H9 (cell line): Measurements from ENCODE around the gene ADCY5. TPM values are rescaled to one million over a fixed set of nuclear protein-coding genes. Genes with fewer than 3 reads are reported as not detected.

Source experiments
- DNase-seq: peaks from one replicate; pipeline ENCODE4 v3.0.0-alpha.2; 2017
- H2AFZ ChIP-seq: one replicate; pipeline ENCODE4 v1.6.1; 2013; ENCODE audit warnings: mild to moderate bottlenecking, low read length, control low read depth, moderate library complexity
- H2AK5ac ChIP-seq: 2 replicates; pipeline ENCODE4 v1.6.1; 2013; ENCODE audit warnings: low read length, control low read depth, mixed read lengths; ENCODE audit not compliant: insufficient read length
- H2BK120ac ChIP-seq: one replicate; pipeline ENCODE4 v1.6.1; 2013; ENCODE audit warnings: low read depth, mild to moderate bottlenecking, low read length, control low read depth, inconsistent platforms; ENCODE audit not compliant: poor library complexity, severe bottlenecking
- H2BK12ac ChIP-seq: 2 replicates; pipeline ENCODE4 v1.6.1; 2013; ENCODE audit warnings: low read length, control low read depth, mixed read lengths, low read depth; ENCODE audit not compliant: insufficient read length
- H2BK15ac ChIP-seq: 2 replicates; pipeline ENCODE4 v1.6.1; 2013; ENCODE audit warnings: low read depth, low read length, control low read depth
- H2BK20ac ChIP-seq: one replicate; pipeline ENCODE4 v1.6.1; 2013; ENCODE audit warnings: low read depth, mild to moderate bottlenecking, low read length, control low read depth, inconsistent platforms; ENCODE audit not compliant: poor library complexity, severe bottlenecking
- H2BK5ac ChIP-seq: 2 replicates; pipeline ENCODE4 v1.6.1; 2013; ENCODE audit warnings: low read length, control low read depth, mixed read lengths; ENCODE audit not compliant: insufficient read length
- H3K14ac ChIP-seq: 2 replicates; pipeline ENCODE4 v1.6.1; 2013; ENCODE audit warnings: low read length, control low read depth; ENCODE audit not compliant: insufficient read depth
- H3K18ac ChIP-seq: 2 replicates; pipeline ENCODE4 v1.6.1; 2013; ENCODE audit warnings: low read depth, mild to moderate bottlenecking, mixed read lengths, low read length, control low read depth; ENCODE audit not compliant: insufficient read length
- H3K23ac ChIP-seq: 2 replicates; pipeline ENCODE4 v1.6.1; 2013; ENCODE audit warnings: low read length, control low read depth, mixed read lengths, low read depth; ENCODE audit not compliant: insufficient read length
- H3K23me2 ChIP-seq: 2 replicates; pipeline ENCODE4 v1.6.1; 2013; ENCODE audit warnings: low read depth, mild to moderate bottlenecking, mixed read lengths, low read length, control low read depth; ENCODE audit not compliant: insufficient read length, poor library complexity, severe bottlenecking
- H3K27ac ChIP-seq: 2 replicates; pipeline ENCODE4 v1.5.1; 2013; ENCODE audit warnings: low read length, control low read depth, mixed read lengths, low read depth; ENCODE audit not compliant: insufficient read length
- H3K27me3 ChIP-seq: 2 replicates; pipeline ENCODE4 v1.6.1; 2013; ENCODE audit warnings: low read length, control low read depth, inconsistent platforms; ENCODE audit not compliant: insufficient read depth
- H3K4ac ChIP-seq: 2 replicates; pipeline ENCODE4 v1.6.1; 2013; ENCODE audit warnings: low read depth, mild to moderate bottlenecking, control low read depth, inconsistent platforms, low read length, moderate library complexity
- H3K4me1 ChIP-seq: 2 replicates; pipeline ENCODE4 v1.6.1; 2013; ENCODE audit warnings: low read length, control low read depth, inconsistent platforms; ENCODE audit not compliant: insufficient read depth
- H3K4me2 ChIP-seq: 2 replicates; pipeline ENCODE4 v1.6.1; 2013; ENCODE audit warnings: low read length, control low read depth, mixed read lengths; ENCODE audit not compliant: insufficient read length, insufficient read depth
- H3K56ac ChIP-seq: 2 replicates; pipeline ENCODE4 v1.6.1; 2013; ENCODE audit warnings: low read depth, mild to moderate bottlenecking, mixed read lengths, low read length, control low read depth; ENCODE audit not compliant: insufficient read length
- H3K79me1 ChIP-seq: 2 replicates; pipeline ENCODE4 v1.6.1; 2013; ENCODE audit warnings: low read depth, mild to moderate bottlenecking, moderate library complexity, low read length, control low read depth, inconsistent platforms; ENCODE audit not compliant: insufficient read depth, poor library complexity, severe bottlenecking
- H3K79me2 ChIP-seq: 2 replicates; pipeline ENCODE4 v1.6.1; 2013; ENCODE audit warnings: low read length, control low read depth, inconsistent platforms; ENCODE audit not compliant: insufficient read depth
- H3K9ac ChIP-seq: 2 replicates; pipeline ENCODE4 v1.6.1; 2013; ENCODE audit warnings: low read length, control low read depth, mixed read lengths; ENCODE audit not compliant: insufficient read length; ENCODE audit errors: extremely low read depth
- H3K9me3 ChIP-seq: one replicate; pipeline ENCODE4 v1.6.1; 2013; ENCODE audit warnings: low read depth, low read length, inconsistent platforms; ENCODE audit not compliant: control insufficient read depth
- H3T11ph ChIP-seq: one replicate; pipeline ENCODE4 v1.6.1; 2013; ENCODE audit warnings: mild to moderate bottlenecking, low read length, control low read depth, inconsistent platforms
- H4K20me1 ChIP-seq: one replicate; pipeline ENCODE4 v1.6.1; 2013; ENCODE audit not compliant: control insufficient read depth, insufficient read length, insufficient read depth
- H4K5ac ChIP-seq: 2 replicates; pipeline ENCODE4 v1.6.1; 2013; ENCODE audit warnings: low read depth, mild to moderate bottlenecking, mixed read lengths, low read length, control low read depth; ENCODE audit not compliant: insufficient read length
- H4K8ac ChIP-seq: replicated peaks from 2 replicates; pipeline ENCODE4 v1.6.1; 2013; ENCODE audit warnings: low read length, control low read depth, mixed read lengths, low read depth; ENCODE audit not compliant: insufficient read length
- H4K91ac ChIP-seq: 2 replicates; pipeline ENCODE4 v1.6.1; 2013; ENCODE audit warnings: low read depth, mild to moderate bottlenecking, moderate library complexity, mixed read lengths, low read length, control low read depth; ENCODE audit not compliant: insufficient read length
- H3K27ac Mint-ChIP-seq, 3 experiments: 2 replicates in 2 of 3; 3 replicates in 1 of 3; pipeline ENCODE4 v1.8.0; 2020 to 2021; ENCODE audit warnings: mixed read lengths in 3 of 3, mild to moderate bottlenecking in 1 of 3, moderate library complexity in 1 of 3
- H3K27me3 Mint-ChIP-seq: 2 replicates; pipeline ENCODE4 v1.8.0; 2021; ENCODE audit warnings: low read depth, mild to moderate bottlenecking, moderate library complexity, mixed read lengths
- H3K36me3 Mint-ChIP-seq, 3 experiments: 2 replicates in 2 of 3; 3 replicates in 1 of 3; pipeline ENCODE4 v1.8.0; 2020 to 2021; ENCODE audit warnings: low read depth in 3 of 3, mixed read lengths in 3 of 3; ENCODE audit not compliant: insufficient read depth in 1 of 3
- H3K4me1 Mint-ChIP-seq, 2 experiments: 2 replicates each; pipeline ENCODE4 v1.8.0; 2020; ENCODE audit warnings: mixed read lengths in 2 of 2
- H3K4me3 Mint-ChIP-seq, 2 experiments: 2 replicates in 1 of 2; 3 replicates in 1 of 2; pipeline ENCODE4 v1.8.0; 2020 to 2021; ENCODE audit warnings: mild to moderate bottlenecking in 2 of 2, mixed read lengths in 2 of 2, moderate library complexity in 1 of 2
- H3K9me3 Mint-ChIP-seq, 2 experiments: 2 replicates in 1 of 2; 3 replicates in 1 of 2; pipeline ENCODE4 v1.8.0; 2020; ENCODE audit warnings: mild to moderate bottlenecking in 2 of 2, mixed read lengths in 2 of 2, moderate library complexity in 1 of 2
- CTCF ChIP-seq: fragments of 200-600 bp; sonication (generic); conservative IDR thresholded peaks from 3 replicates; pipeline ENCODE4 v1.8.0; 2021; ENCODE audit warnings: antibody characterized with exemption, mild to moderate bottlenecking
- WGBS: extraction: QIAGEN DNeasy Blood & Tissue Kit; methylation state at CpG from one replicate; pipeline ENCODE4 v1.1.7; 2013; ENCODE audit warnings: missing lambda C conversion rate, low lambda C conversion rate, mixed read lengths; ENCODE audit not compliant: insufficient read length; ENCODE audit errors: extremely low coverage; 5-methylcytosine and 5-hydroxymethylcytosine counted together
- total RNA-seq: library from RNA; stranded (reverse); gene quantifications from 2 replicates; pipeline ENCODE4 v1.2.1, GENCODE V29; 2021

ADCY5 gene
- total RNA-seq, 1 experiment from 2014 or later: 5.0 TPM

- DNase-seq: no peak
- Histone ChIP-seq H2BK5ac (no peak overlapping the region), H3K18ac (no peak overlapping the region), H3K9me3 (no peaks in the 10 kb centered on the region), H3K27ac (no peak overlapping the region), H3K4ac (no peak overlapping the region), H3T11ph (no peak overlapping the region), H3K4me2 (no peak overlapping the region), H3K79me1 (no peaks in the 10 kb centered on the region), H3K4me1 (peaks cover 2% of the 10 kb centered on the region), H3K79me2 (no peaks in the 10 kb centered on the region), H2BK12ac (no peak overlapping the region), H3K14ac (no peak overlapping the region), H2AK5ac (no peak overlapping the region), H3K9ac (no peak overlapping the region), H3K56ac (no peak overlapping the region), H2BK15ac (no peak overlapping the region), H4K5ac (no peak overlapping the region), H3K27me3 (no peaks in the 10 kb centered on the region), H3K23ac (no peak overlapping the region), H4K20me1 (no peaks in the 10 kb centered on the region), H2AFZ (no peak overlapping the region), H2BK120ac (no peak overlapping the region), H2BK20ac (no peak overlapping the region), H4K8ac (no peak overlapping the region), H4K91ac (no peak overlapping the region), H3K23me2 (no peaks in the 10 kb centered on the region)
- Mint-ChIP-seq H3K9me3 (no peaks in the 10 kb centered on the region; a peak in 1 of 5 replicates), H3K4me1 (peaks cover 8 to 25% of the 10 kb centered on the region in 2 experiments), H3K27me3 (peaks cover 10% of the 10 kb centered on the region), H3K4me3 (no peak overlapping the region), H3K36me3 (no peaks in the 10 kb centered on the region; a peak in 2 of 7 replicates), H3K27ac (no peak overlapping the region)
- no CpG with 5 or more reads among the region's 11 CpGs for WGBS
- no peak for TF ChIP-seq CTCF
Observed at GRCh38 chr3:123405021-123405420, 43.9 kb downstream of the ADCY5 start.
